Activated T-cell treated with anti-CD3 and anti-CD28 coated beads for 24 hours (primary cell): ENCODE data around the gene C1QTNF9B.
A peak's percentile ranks its signal among the peaks of the same experiment; 100 is the strongest.
"Not testable (repeated sequence)": the region's sequence is repeated elsewhere in the genome, so short reads cannot be mapped to it uniquely, and the experiment has no call there.

Source experiments
- DNase-seq: peaks from one replicate; pipeline ENCODE4 v3.0.0-alpha.2; 2020; ENCODE audit warnings: low read depth

C1QTNF9B gene

GRCh38 chr13:23893791-23894190 lies 3.5 kb downstream of the C1QTNF9B start:
- not testable (repeated sequence) for DNase-seq

GRCh38 chr13:23889615-23890607 lies 7.4 kb downstream of the C1QTNF9B start:
- no peak for DNase-seq

GRCh38 chr13:23888658-23889614 lies 8.4 kb downstream of the C1QTNF9B start, which contains the start of gene MIPEP:
Gene MIPEP (minus strand): TSS chr13:23889400. CDS start chr13:23889320, 80 bp downstream.
- peak; percentile 91 for DNase-seq

- DNase-seq = not testable (repeated sequence)
These were observed 12.9 kb downstream of the C1QTNF9B start for GRCh38 chr13:23884361-23884760.

- DNase-seq = no peak
These were observed 14.0 kb downstream of the C1QTNF9B start for GRCh38 chr13:23883255-23883654.

- not testable (repeated sequence) for DNase-seq
These were observed 15.9 kb downstream of the C1QTNF9B start for GRCh38 chr13:23881402-23881800.

- DNase-seq = not testable (repeated sequence)
These were observed 16.6 kb downstream of the C1QTNF9B start for GRCh38 chr13:23880493-23881401.

- DNase-seq = no peak
These were observed 20.0 kb downstream of the C1QTNF9B start for GRCh38 chr13:23877286-23877685.

GRCh38 chr13:23876265-23876664 lies 21.0 kb downstream of the C1QTNF9B start:
- no peak for DNase-seq

GRCh38 chr13:23871616-23872220 lies 25.6 kb downstream of the C1QTNF9B start:
- no peak for DNase-seq

GRCh38 chr13:23870356-23871140 lies 26.8 kb downstream of the C1QTNF9B start:
- DNase-seq = no peak

- DNase-seq = no peak
These were observed 28.8 kb downstream of the C1QTNF9B start for GRCh38 chr13:23868521-23868920.

GRCh38 chr13:23867027-23867491 lies 30.2 kb downstream of the C1QTNF9B start:
- DNase-seq = no peak

- no peak for DNase-seq
These were observed 30.8 kb downstream of the C1QTNF9B start for GRCh38 chr13:23866420-23867026.

GRCh38 chr13:23865906-23866305 lies 31.4 kb downstream of the C1QTNF9B start:
- DNase-seq = no peak

GRCh38 chr13:23865026-23865425 lies 32.3 kb downstream of the C1QTNF9B start:
- DNase-seq = no peak

GRCh38 chr13:23861310-23861709 lies 36.0 kb downstream of the C1QTNF9B start:
- no peak for DNase-seq

GRCh38 chr13:23859904-23860303 lies 37.4 kb downstream of the C1QTNF9B start:
- DNase-seq = no peak

- DNase-seq = no peak
These were observed 37.8 kb downstream of the C1QTNF9B start for GRCh38 chr13:23859455-23859854.
